HepG2 (cell line): Measurements from ENCODE around the gene TRMT1. TPM values are rescaled to one million over a fixed set of nuclear protein-coding genes. Genes with fewer than 3 reads are reported as not detected.

Source experiments
- ATF6 ChIP-seq: sonication (generic); formaldehyde crosslinking; conservative IDR thresholded peaks from 2 replicates; pipeline ENCODE4 v1.4.0; 2020; ENCODE audit warnings: missing genetic modification reagents
- CAMTA2 ChIP-seq: sonication (generic); formaldehyde crosslinking; IDR thresholded peaks from 2 replicates; pipeline ENCODE4 v1.4.0; 2020; ENCODE audit warnings: mild to moderate bottlenecking, missing genetic modification reagents, borderline replicate concordance
- CTCF ChIP-seq: sonication (generic); formaldehyde crosslinking; IDR thresholded peaks from 2 replicates; pipeline ENCODE4 v1.5.0; 2020; ENCODE audit warnings: mild to moderate bottlenecking, missing genetic modification reagents, moderate library complexity
- HDAC1 ChIP-seq: sonication (generic); formaldehyde crosslinking; IDR thresholded peaks from 2 replicates; pipeline ENCODE4 v1.5.1; 2020; ENCODE audit warnings: mild to moderate bottlenecking, missing genetic modification reagents
- HOXA7 ChIP-seq: sonication (generic); formaldehyde crosslinking; IDR thresholded peaks from 2 replicates; pipeline ENCODE4 v1.8.1; 2022; ENCODE audit warnings: mild to moderate bottlenecking, missing genetic modification reagents, moderate library complexity
- HOXD1 ChIP-seq: sonication (generic); formaldehyde crosslinking; IDR thresholded peaks from 2 replicates; pipeline ENCODE4 v1.5.0; 2020; ENCODE audit warnings: missing genetic modification reagents
- KAT8 ChIP-seq: IDR thresholded peaks from 2 replicates; pipeline ENCODE4 v1.6.1; 2016; ENCODE audit warnings: missing genetic modification reagents, missing compliant biosample characterization
- KLF16 ChIP-seq, 2 experiments: sonication (generic) in 1 of 2; formaldehyde crosslinking in 1 of 2; IDR thresholded peaks; 2 replicates each; pipeline versions ENCODE4 v1.6.1 to v1.8.0; 2016 to 2023; ENCODE audit warnings: missing genetic modification reagents in 2 of 2, missing compliant biosample characterization in 1 of 2
- MXD3 ChIP-seq: IDR thresholded peaks from 2 replicates; pipeline ENCODE4 v1.6.1; 2016; ENCODE audit warnings: mild to moderate bottlenecking, missing biosample characterization, missing genetic modification reagents
- NFE2L2 ChIP-seq: fragments of 150-350 bp; IDR thresholded peaks from 2 replicates; pipeline ENCODE4 v1.6.1; 2014; ENCODE audit warnings: low read length
- PAX8 ChIP-seq: sonication (generic); formaldehyde crosslinking; IDR thresholded peaks from 2 replicates; pipeline ENCODE4 v1.8.0; 2022; ENCODE audit warnings: mild to moderate bottlenecking, missing genetic modification reagents, borderline replicate concordance
- PHF21A ChIP-seq: sonication (generic); formaldehyde crosslinking; IDR thresholded peaks from 2 replicates; pipeline ENCODE4 v1.5.0; 2020; ENCODE audit warnings: mild to moderate bottlenecking, missing genetic modification reagents
- RFX1 ChIP-seq: fragments of 450-650 bp; IDR thresholded peaks from 2 replicates; pipeline ENCODE4 v1.6.1; 2017
- SMARCC2 ChIP-seq: fragments of 450-650 bp; IDR thresholded peaks from 2 replicates; pipeline ENCODE4 v1.6.1; 2017; ENCODE audit warnings: antibody characterized with exemption, mild to moderate bottlenecking
- SRF ChIP-seq: IDR thresholded peaks from 2 replicates; pipeline ENCODE4 v1.6.1; 2011; ENCODE audit warnings: mild to moderate bottlenecking, low read depth, low read length, moderate library complexity
- ZBTB26 ChIP-seq: IDR thresholded peaks from 2 replicates; pipeline ENCODE4 v1.6.1; 2016; ENCODE audit warnings: missing compliant biosample characterization, missing genetic modification reagents, borderline replicate concordance
- ZFY ChIP-seq: sonication (generic); formaldehyde crosslinking; IDR thresholded peaks from 2 replicates; pipeline ENCODE4 v1.4.0; 2020; ENCODE audit warnings: missing genetic modification reagents
- ZNF138 ChIP-seq: sonication (generic); formaldehyde crosslinking; IDR thresholded peaks from 2 replicates; pipeline ENCODE4 v1.5.0; 2020; ENCODE audit warnings: mild to moderate bottlenecking, low read depth, missing genetic modification reagents
- ZNF224 ChIP-seq: sonication (generic); formaldehyde crosslinking; IDR thresholded peaks from 2 replicates; pipeline ENCODE4 v1.5.0; 2020; ENCODE audit warnings: mild to moderate bottlenecking, missing genetic modification reagents
- ZNF282 ChIP-seq: fragments of 450-650 bp; IDR thresholded peaks from 2 replicates; pipeline ENCODE4 v1.6.1; 2018; ENCODE audit not compliant: partially characterized antibody
- ZNF333 ChIP-seq: sonication (generic); formaldehyde crosslinking; IDR thresholded peaks from 2 replicates; pipeline ENCODE4 v1.4.0; 2020; ENCODE audit warnings: mild to moderate bottlenecking, missing genetic modification reagents, borderline replicate concordance
- ZNF484 ChIP-seq: sonication (generic); formaldehyde crosslinking; IDR thresholded peaks from 2 replicates; pipeline ENCODE4 v1.5.1; 2020; ENCODE audit warnings: mild to moderate bottlenecking, low read depth, missing genetic modification reagents, borderline replicate concordance
- ZNF589 ChIP-seq: sonication (generic); formaldehyde crosslinking; conservative IDR thresholded peaks from 2 replicates; pipeline ENCODE4 v1.8.0; 2022; ENCODE audit warnings: mild to moderate bottlenecking, moderate library complexity, missing genetic modification reagents
- ZNF605 ChIP-seq: sonication (generic); formaldehyde crosslinking; IDR thresholded peaks from 2 replicates; pipeline ENCODE4 v1.8.0; 2022; ENCODE audit warnings: mild to moderate bottlenecking, missing genetic modification reagents
- ZNF660 ChIP-seq: sonication (generic); formaldehyde crosslinking; IDR thresholded peaks from 2 replicates; pipeline ENCODE4 v1.5.1; 2020; ENCODE audit warnings: mild to moderate bottlenecking, low read depth, missing genetic modification reagents, borderline replicate concordance
- ZSCAN21 ChIP-seq: sonication (generic); formaldehyde crosslinking; IDR thresholded peaks from 2 replicates; pipeline ENCODE4 v1.8.0; 2022; ENCODE audit warnings: mild to moderate bottlenecking, missing genetic modification reagents, moderate library complexity, borderline replicate concordance
- ZSCAN30 ChIP-seq: sonication (generic); formaldehyde crosslinking; IDR thresholded peaks from 2 replicates; pipeline ENCODE4 v1.5.0; 2020; ENCODE audit warnings: mild to moderate bottlenecking, missing genetic modification reagents
- polyA plus RNA-seq, 8 experiments: library from polyadenylated mRNA; depleted of rRNA in 3 of 8; stranded (reverse) in 7 of 8; unstranded in 1 of 8; fragments of >200 nt; fragmentation: Illumina TruSeq in 4 of 8; extraction: Trizol in 4 of 8; gene quantifications; 2 replicates each; pipeline versions ENCODE4 v1.2.1 to v1.2.3, GENCODE V29; 2011 to 2016; ENCODE audit warnings: low read depth in 4 of 8, missing spikeins in 1 of 8, mixed read lengths in 1 of 8; ENCODE audit not compliant: insufficient read depth in 1 of 8
- total RNA-seq, 5 experiments: library from RNA; depleted of rRNA; stranded (reverse); fragments of >200 nt; fragmentation: Illumina TruSeq; extraction: Trizol; gene quantifications; 2 replicates each; pipeline ENCODE4 v1.2.3, GENCODE V29; 2016; ENCODE audit warnings: low read depth in 1 of 5

Gene TRMT1
- total and polyA plus RNA-seq, 2 of the 13 experiments (the other 11 are each of a cell fraction or from before 2014, with no cell fraction given): 35.5 to 44.1 TPM

- TF ChIP-seq NFE2L2 (no peak), ZNF589 (CRISPR knock-in tag) (no peak), HDAC1 (CRISPR knock-in tag) (peak; percentile 67; the same call in 1 of the 2 replicates), ZNF333 (CRISPR knock-in tag) (no peak; the same call in 1 of the 2 replicates), ZFY (peak; percentile 78), ZNF660 (CRISPR knock-in tag) (no peak), ZNF605 (CRISPR knock-in tag) (peak; percentile 39; the same call in 1 of the 2 replicates), CTCF (CRISPR knock-in tag) (peak; percentile 46), ZSCAN21 (CRISPR knock-in tag) (peak; percentile 95), ZSCAN30 (CRISPR knock-in tag) (no peak), MXD3 (CRISPR knock-in tag) (peak; percentile 2; the same call in 1 of the 2 replicates), ZNF138 (CRISPR knock-in tag) (no peak), PAX8 (CRISPR knock-in tag) (no peak), SRF (no peak), RFX1 (no peak), SMARCC2 (no peak), ZNF484 (CRISPR knock-in tag) (no peak), HOXA7 (CRISPR knock-in tag) (no peak), KLF16 (CRISPR knock-in tag; IDR thresholded peaks at IDR 0.05) (no peak; a peak in 1 of 4 replicates), PHF21A (CRISPR knock-in tag) (peak; percentile 82), HOXD1 (CRISPR knock-in tag) (peak; percentile 39; the same call in 1 of the 2 replicates), ZNF224 (CRISPR knock-in tag) (no peak), ATF6 (CRISPR knock-in tag) (no peak), ZBTB26 (CRISPR knock-in tag) (no peak; the same call in 1 of the 2 replicates), CAMTA2 (CRISPR knock-in tag) (no peak), KAT8 (peak; percentile 52), ZNF282 (no peak)
Observed at GRCh38 chr19:13060233-13060963, 56.1 kb downstream of the TRMT1 start (continued).
